Activated T-cell treated with anti-CD3 and anti-CD28 coated beads for 24 hours (primary cell): ENCODE data around the gene PHF14.
"Not testable (repeated sequence)": the region's sequence is repeated elsewhere in the genome, so short reads cannot be mapped to it uniquely, and the experiment has no call there.

Source experiments
- DNase-seq: peaks from one replicate; pipeline ENCODE4 v3.0.0-alpha.2; 2020; ENCODE audit warnings: low read depth

Gene PHF14

DNA sequence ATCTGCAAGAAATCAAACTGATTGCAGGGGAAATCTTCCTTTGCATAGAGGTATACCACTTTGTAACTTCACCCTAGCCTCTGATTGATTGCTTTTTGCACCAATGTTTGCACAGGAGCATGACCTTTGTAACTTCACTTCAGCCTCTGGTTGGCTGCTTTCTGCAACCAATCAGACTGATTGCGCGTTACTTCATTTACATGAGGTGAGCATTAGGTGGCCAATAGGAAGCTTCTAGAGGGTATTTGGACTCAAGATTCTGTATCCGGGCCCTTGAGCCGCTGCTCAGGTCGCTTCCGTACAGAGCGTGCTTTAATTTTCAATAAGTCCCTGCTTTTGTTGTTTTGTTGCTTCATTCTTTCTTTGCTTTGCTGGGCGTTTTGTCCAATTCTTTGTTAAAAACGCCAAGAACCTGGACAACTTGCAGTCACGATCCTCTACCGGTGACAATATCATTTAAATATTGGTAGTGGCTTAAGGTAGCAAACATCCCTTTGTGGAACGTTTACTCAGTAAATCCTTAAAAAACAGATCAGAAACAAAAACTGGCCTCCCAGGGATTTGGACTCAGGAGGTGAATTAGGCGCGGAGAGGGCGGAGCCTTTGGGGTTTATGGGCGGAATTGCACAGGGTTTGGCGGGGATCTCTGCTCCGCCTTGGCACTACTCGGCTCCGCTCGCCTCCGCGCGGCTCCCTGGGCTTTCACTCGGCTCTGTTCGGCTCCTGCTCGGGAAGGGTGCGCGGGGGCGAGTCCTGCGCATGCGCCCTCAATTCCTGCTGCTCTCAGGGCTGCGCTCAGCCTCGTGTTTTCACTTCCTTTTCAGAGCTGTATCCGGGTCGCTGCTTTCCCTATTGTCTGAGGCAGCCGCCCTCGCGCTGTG, at the start of gene PHF14:
TSS of gene PHF14 (plus strand) at position 812 of the 881 bp plus-strand sequence. CDS start 452 bp downstream, outside the sequence.
- peak; percentile 93 for DNase-seq

- no peak for DNase-seq
Observed at GRCh38 chr7:10924370-10924769, 49.3 kb upstream of the PHF14 start.

DNA sequence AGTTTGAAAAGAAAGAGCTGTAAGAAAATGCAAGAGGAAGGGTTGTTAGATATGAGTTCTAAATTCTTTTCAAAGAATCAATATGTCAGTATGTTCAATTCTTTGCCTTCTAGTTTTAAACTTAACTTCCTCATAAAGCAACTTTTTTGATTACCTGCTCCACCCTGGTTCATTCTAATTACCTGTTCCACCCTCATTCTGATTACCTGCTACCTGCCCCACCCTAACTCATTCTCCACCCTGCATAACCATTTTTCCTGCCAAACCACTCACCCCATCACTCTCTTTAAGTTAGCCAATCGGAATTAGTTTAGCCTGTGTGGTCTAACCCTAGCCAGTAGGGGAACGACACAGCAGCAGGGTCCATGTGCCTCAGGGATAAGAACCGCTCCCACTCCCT, 45.5 kb upstream of the PHF14 start:
- DNase-seq = not testable (repeated sequence)

GRCh38 chr7:10930551-10930950, 43.1 kb upstream of the PHF14 start:
- DNase-seq = no peak

DNA sequence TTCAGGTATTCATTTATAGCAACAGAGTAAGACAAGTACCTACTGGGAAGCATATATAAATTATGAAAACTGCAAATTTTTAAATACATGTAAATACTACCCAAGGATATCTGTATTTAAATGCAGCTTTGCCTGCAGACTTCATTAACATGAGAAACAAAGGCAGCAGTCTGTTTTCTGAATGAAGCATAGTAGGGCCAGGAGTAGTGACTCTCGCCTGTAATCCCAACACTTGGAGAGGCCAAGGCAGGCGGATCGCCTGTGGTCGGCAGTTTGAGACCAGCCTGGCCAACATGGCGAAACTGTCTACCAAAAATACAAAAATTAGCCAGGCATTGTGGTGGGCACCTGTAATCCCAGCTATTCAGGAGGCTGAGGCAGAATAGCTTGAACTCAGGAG, 42.5 kb upstream of the PHF14 start:
- no peak for DNase-seq

- no peak for DNase-seq
Observed at GRCh38 chr7:10934292-10934691, 39.4 kb upstream of the PHF14 start.

DNA sequence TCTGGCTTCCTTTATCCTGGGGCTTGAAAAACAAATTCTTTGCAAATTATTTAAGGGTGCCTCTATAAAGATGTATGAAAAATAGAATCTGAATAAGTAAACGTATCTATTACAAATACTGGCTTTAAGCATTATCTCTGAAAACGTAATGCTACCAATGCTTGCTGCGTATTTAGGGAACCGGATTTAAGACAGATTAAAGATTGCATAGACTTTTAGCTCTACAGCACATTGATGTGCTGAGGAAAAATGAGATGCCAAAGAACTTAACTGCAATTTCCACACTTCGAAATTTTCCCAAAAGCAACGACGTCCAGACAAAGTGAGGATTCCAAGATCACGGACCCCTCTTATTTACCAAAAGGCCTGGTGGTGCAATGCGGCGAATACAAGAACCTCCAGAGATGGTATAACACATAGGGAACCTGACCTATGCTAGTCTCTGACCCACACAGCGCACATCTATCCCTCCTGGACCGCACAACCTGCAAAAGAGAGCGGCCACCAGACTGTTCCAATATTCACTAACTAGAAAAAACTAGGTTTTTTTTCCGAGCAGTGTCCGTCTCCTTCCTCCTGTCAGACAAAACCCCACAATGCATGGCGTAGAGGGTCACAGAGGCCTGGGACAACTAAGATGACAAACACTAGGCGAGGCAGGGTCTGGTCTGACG, 34.3 kb upstream of the PHF14 start:
- DNase-seq = no peak

DNA sequence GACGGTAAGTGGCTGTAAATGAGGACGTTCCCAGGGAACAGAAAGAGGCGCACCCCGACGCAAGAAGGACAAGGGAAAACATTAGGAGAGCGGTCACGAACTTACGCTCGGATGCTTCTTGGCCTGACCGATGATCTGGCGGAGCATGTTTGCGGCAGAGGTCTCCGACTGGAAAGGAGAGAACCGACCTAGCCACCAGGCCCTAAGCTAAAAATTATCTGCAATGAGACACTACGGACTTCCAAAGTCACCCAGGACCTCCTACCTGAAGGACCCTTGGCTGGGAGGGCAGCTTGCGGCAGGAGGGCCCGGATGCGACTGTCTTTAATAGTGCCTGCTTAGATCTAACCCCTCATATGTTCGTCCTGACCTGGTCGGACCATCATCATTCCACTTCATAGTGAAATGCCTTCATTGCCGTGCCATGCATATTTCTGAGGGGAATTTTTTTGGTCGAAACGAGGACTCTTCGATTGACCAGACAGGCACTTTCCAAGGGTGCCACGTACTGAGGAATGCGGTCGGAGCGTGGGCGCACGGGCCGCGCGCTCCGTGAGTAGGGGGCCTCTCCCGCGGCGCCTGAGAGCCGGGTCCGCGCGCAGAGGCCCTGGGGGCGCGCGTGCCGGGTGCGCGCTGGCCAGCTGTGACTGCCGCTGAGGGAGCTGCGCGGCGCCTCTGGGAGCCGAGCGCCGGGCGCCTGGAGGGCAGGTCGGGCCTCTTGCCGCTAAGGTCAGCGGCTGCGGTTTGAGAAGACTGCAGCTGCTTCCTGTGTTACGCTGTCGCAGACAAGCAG, 33.6 kb upstream of the PHF14 start:
- DNase-seq = peak; percentile 84

DNA sequence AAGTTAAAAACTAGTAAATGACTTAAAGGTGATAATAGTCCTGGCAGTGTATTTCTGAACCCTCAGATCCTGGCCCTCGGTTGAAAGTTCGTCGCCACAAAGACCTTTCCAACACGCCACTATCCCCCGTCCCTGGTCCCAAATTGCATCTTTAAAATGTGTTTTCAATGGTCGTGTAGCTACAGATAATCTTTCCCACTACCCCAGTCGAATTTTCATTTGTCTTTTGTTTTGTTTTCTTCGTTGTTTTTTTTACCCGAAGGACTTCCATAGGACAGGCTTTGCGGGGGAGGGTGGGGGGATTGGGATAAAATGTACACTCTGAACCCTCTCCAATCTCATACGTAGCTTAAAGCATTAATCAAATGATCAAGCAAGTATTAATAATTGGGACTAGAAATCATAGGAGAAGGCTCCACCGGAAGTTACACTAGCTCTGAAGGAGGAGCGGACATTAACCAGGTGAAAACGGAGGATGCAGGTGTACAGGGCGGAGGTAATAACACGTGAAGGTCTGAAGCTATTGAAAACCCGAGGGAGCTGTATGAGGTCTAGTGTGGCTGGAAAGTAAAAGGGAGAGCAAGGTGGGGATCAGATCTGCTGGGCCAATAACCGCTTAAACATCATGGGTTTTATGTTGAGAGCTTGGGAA, 32.8 kb upstream of the PHF14 start:
- DNase-seq = no peak

DNA sequence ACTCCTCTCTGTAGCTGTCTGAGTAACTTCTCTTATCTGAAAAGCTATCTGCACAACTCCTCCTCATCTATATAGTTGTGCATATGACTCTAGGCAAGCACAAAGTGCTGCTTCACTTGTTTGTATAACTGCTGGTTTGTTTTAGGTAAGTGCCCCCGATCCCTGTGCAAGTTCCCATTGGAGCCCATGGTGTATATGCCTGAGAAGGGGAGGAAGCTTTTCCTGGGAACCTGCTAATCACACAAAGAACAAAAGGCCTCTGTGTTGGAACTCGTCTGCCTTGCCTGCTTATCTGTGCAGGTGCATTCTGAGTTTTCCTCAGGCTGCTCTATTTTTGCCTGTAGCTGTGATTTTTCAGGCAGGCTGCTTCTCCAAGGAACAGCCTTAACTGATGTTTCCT, 23.2 kb upstream of the PHF14 start:
- no peak for DNase-seq

DNA sequence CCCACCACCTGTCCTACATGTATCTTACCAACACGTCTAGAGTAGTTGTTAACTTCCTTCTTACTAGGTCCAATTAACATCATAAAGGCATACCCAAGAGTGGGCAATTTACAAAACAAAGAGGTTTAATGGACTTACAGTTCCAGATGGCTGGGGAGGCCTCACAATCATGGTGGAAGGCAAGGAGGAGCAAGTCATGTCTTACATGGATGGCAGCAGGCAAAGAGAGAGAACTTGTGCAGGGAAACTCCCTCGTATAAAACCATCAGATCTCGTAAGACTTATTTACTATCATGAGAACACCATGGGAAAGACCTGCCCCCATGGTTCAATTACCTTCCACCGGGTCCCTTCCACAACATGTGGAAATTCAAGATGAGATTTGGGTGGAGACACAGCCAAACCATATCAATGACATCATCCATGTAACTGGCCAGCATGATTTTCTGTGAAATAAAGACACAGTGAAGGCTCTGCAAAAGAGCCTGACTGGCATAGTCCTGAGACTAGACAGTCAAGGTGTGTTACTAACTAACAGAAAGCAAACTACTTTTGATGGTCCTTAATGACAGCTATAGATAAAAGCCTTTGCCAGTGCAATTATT, 22.6 kb upstream of the PHF14 start:
- DNase-seq = not testable (repeated sequence)

DNA sequence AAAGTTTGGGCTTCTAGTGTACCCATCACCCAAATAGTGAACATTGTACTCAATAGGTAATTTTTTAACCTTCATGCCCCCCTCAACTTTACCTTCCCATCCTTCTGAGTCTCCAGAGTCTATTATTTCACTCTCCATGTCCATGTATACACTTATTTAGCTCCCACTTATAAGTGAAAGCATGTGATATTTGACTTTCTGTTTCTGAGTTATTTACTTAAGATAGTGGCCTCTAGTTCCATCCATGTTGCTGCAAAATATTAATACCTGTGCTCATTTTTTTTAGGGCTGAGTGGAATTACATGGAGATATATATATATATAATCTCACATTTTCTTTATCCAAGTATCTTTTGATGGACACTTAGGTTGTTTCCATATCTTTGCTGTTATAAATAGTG, 21.1 kb upstream of the PHF14 start:
- no peak for DNase-seq

- DNase-seq = not testable (repeated sequence)
Observed at GRCh38 chr7:10953078-10953750, 20.5 kb upstream of the PHF14 start.

- no peak for DNase-seq
Observed at GRCh38 chr7:10956528-10956927, 17.1 kb upstream of the PHF14 start.

DNA sequence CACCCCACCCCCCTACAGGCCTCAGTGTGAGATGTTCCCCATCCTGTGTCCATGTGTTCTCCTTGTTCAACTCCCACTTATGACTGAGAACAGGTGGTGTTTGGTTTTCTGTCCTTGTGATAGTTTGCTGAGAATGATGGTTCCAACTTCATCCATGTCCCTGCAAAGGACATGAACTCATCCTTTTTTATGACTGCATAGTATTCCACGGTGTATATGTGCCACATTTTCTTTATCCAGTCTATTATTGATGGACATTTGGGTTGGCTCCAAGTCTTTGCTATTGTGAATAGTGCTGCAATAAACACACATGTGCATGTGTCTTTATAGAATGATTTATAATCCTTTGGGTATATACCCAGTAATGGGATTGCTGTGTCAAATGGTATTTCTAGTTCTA, 13.4 kb upstream of the PHF14 start:
- not testable (repeated sequence) for DNase-seq

DNA sequence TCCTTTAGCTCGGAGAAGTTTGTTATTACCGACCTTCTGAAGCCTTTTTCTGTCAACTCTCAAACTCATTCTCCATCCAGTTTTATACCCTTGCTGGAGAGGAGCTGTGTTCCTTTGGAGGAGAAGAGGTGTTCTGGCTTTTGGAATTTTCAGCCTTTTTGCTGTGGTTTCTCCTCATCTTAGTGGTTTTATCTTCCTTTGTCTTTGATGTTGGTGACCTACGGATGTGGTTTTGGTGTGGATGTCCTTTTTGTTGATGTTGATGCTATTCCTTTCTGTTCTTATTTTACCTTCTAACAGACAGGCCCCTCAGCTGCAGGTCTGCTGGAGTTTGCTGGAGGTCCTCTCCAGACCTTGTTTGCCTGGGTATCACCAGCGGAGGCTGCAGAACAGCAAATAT, 8.7 kb upstream of the PHF14 start:
- DNase-seq = not testable (repeated sequence)

DNA sequence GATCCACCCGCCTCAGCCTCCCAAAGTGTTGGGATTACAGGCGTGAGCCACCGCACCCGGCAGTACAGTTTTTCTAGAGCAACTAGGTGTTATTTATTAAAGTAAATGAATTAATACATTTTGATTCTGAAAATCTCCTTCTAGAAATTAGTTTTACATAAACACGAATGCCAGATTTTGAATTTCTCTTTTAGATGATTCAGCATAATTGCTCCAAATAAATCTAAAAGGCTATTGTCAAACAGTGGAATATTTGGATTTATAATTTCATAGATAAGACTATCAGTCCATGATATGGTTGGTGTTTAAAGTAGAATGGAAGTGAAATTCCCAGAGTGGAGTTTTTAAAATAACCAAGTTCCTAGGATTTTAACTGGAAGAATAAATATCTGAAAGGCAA, 1.5 kb upstream of the PHF14 start:
- DNase-seq = no peak

DNA sequence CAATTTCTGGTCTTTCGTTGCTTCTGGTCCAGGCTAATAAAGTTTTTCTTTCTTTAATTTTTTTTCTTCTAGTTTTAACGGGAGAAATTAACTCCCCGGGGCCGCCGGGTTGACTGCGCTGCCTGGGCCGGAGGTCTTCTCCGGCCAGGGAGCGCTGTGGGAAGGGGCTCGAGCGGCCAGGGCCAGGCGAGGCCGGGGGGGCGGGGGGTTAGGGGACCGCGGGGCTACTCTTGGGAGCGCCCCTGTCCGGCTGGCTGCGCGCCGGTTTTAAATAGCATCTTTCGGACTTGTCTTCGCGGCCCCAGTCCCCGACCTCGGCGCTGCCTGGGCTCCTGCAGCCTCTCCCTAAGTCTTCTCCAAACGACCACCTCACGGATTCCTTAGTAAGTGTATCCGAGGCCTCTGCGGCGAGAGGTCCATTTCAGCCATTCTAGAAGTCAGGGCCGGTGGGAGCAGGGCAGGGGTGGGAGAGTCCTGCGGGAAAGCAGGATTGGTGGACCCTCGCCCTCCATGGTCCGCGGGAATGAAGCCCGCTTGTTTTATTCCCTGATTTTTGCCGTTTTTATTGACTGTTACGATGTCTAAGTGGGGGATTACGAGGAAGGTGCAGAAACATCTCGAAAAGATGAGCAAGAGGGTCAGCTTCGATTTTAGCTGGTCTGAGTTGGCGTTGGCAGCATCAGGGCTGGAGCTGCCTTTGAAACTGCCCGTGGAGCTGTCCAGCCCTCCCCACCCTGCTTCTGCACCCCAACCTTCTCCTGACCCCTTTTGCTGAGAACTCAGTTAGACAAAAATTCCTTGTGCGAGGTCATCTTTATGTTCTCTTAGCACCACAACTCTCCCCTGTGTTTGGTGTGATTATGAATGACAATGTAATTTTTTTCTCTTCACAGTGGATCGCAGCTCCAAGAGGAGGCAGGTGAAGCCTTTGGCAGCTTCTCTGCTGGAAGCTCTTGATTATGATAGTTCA, 555 bp downstream of the PHF14 start:
- peak; percentile 2 for DNase-seq

DNA sequence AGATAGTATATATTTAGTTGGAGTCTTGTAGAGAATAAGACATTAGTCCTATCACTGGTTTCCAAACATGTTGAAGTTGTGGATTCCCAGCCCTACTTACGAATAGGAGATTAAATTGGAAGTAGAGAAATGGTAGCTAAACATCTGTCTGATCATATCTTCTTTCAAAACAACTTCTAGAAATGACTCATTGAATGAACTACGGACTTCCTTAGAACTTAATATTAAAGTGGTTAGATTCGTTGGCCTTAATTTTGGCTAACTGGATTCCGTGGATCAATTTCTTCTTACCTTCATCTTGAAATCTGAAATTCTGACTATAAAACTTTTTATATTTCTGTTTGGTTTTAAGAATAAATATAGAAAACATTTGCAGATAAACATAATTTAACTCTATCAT, 3.4 kb downstream of the PHF14 start:
- DNase-seq = no peak

DNA sequence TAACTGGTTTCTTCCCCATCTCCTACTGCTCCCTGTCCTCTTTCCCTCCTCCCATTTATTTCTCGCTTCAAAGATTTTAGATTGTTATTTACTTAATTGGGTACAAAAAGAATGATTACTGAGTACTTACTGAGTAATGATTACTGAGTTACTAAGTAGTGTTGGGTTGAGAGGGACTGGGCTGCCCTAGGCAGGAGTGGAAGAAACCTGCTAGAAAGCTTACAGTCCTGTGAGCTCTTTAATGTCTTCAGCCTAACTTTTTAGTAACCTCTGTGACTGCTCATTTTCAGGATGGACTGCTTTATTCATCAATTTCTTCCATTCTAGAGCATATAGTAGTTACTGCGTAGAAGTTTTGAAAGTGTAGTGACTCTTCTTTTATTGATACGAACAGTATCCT, 7.6 kb downstream of the PHF14 start:
- no peak for DNase-seq
